H1 (cell line): ENCODE measurements around the gene TMEM221. TPM values are rescaled to one million over a fixed set of nuclear protein-coding genes. Genes with fewer than 3 reads are reported as not detected.

ENCODE experiments used
- EZH2 ChIP-seq: fragments of 200-600 bp; sonication (generic); IDR thresholded peaks from 2 replicates; pipeline ENCODE4 v1.7.1; 2012; ENCODE audit warnings: low read depth, mild to moderate bottlenecking, moderate library complexity, low read length, inconsistent platforms; ENCODE audit not compliant: severe bottlenecking
- HDAC2 ChIP-seq, 2 experiments: fragments of 300-600 bp in 1 of 2; sonication (generic) in 1 of 2; IDR thresholded peaks; 2 replicates each; pipeline ENCODE4 v1.6.1; 2011 to 2012; ENCODE audit warnings: low read depth in 2 of 2, low read length in 2 of 2, mild to moderate bottlenecking in 2 of 2, moderate library complexity in 2 of 2, borderline replicate concordance in 1 of 2, inconsistent platforms in 1 of 2
- PHF8 ChIP-seq: fragments of 200-600 bp; sonication (generic); conservative IDR thresholded peaks from 2 replicates; pipeline ENCODE4 v1.7.1; 2012; ENCODE audit warnings: low read depth, mild to moderate bottlenecking, inconsistent platforms, low read length, moderate library complexity
- POLR2AphosphoS5 ChIP-seq: IDR thresholded peaks from 2 replicates; pipeline ENCODE4 v1.6.1; 2011; ENCODE audit warnings: low read depth, low read length
- RNF2 ChIP-seq: fragments of 200-900, 300-1000 bp; sonication (generic); IDR thresholded peaks from 2 replicates; pipeline ENCODE4 v1.7.1; 2016; ENCODE audit warnings: borderline replicate concordance, low read depth, mild to moderate bottlenecking, antibody characterized with exemption, low read length; ENCODE audit not compliant: poor library complexity, severe bottlenecking; ENCODE audit errors: missing control alignments
- polyA plus RNA-seq, 7 experiments: library from polyadenylated mRNA; depleted of rRNA in 3 of 7; stranded (reverse) in 5 of 7; unstranded in 2 of 7; fragments of >200 nt in 5 of 7; fragments of 200-250 nt in 2 of 7; gene quantifications; 1 replicate in 5 of 7; 2 replicates in 1 of 7; 4 replicates in 1 of 7; pipeline versions ENCODE4 v1.2.1 to v1.2.3, GENCODE V29; 2011 to 2013; ENCODE audit warnings: missing spikeins in 2 of 7, mixed read lengths in 2 of 7
- total RNA-seq: library from RNA; stranded (reverse); fragmentation: NEBNext Ultra II Directional; extraction: Animal tissue kit (Norgen Biotek cat#: 25700); gene quantifications from 2 replicates; pipeline ENCODE4 v1.2.1, GENCODE V29; 2021

The TMEM221 gene
- total and polyA plus RNA-seq, 2 of the 8 experiments (the other 6 are each of a cell fraction or from before 2014, with no cell fraction given), result 1.4 to 2.0 TPM

DNA sequence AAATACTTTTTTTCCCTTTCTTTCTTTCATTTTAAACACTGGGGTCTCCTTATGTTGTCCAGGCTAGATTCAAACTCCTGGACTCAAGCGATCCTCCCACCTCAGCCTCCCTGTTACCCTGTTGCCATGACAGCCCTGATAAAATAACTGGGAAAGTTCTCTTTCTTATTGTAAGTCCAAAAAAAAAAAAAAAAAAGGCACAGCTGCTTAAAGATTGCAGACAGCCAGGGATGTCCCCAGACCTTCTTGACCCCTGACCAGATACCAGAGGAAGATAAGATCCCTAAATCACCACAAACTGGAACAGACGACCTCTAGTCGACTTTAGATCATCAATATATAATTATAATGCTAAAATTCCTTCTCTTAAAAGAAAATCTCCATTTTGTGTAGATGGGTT is 29.8 kb downstream of the TMEM221 start (continued):
- no peak for TF ChIP-seq HDAC2 (IDR thresholded peaks at IDR 0.05; ENCODE audit: borderline replicate concordance in 1 of 2, low read depth in 2 of 2, low read length in 2 of 2)
- no peak for TF ChIP-seq EZH2
- no peak for TF ChIP-seq PHF8
- TF ChIP-seq RNF2, result no peak
- no peak for TF ChIP-seq POLR2AphosphoS5
